ENCODE results near the gene LCAT.
A peak's percentile ranks its signal among the peaks of the same experiment; 100 is the strongest.

LCAT gene

GRCh38 chr16:67924140-67924906, 19.6 kb downstream of the LCAT start:
- no peak for DNase-seq (ENCODE audit: low read depth in 1 of 2, low spot score in 1 of 2)
- Histone ChIP-seq H3K27ac (replicated peaks) (no peak overlapping the region), H3K27me3 (ENCODE audit: insufficient read depth, poor library complexity, severe bottlenecking) (no peaks in the 10 kb centered on the region), H3K4me3 (replicated peaks; ENCODE audit: insufficient read depth, low read length) (no peak overlapping the region)
- TF ChIP-seq POLR2AphosphoS5 (IDR thresholded peaks at IDR 0.05; ENCODE audit: low read depth) (no peak), CTCF (IDR thresholded peaks at IDR 0.05; ENCODE audit: insufficient read depth, low read length) (no peak), GABPA (IDR thresholded peaks at IDR 0.05; ENCODE audit: low read depth) (no peak), SPI1 (IDR thresholded peaks at IDR 0.05; ENCODE audit: borderline replicate concordance, low read depth) (no peak)
- TF ChIP-seq, protein P1, sequence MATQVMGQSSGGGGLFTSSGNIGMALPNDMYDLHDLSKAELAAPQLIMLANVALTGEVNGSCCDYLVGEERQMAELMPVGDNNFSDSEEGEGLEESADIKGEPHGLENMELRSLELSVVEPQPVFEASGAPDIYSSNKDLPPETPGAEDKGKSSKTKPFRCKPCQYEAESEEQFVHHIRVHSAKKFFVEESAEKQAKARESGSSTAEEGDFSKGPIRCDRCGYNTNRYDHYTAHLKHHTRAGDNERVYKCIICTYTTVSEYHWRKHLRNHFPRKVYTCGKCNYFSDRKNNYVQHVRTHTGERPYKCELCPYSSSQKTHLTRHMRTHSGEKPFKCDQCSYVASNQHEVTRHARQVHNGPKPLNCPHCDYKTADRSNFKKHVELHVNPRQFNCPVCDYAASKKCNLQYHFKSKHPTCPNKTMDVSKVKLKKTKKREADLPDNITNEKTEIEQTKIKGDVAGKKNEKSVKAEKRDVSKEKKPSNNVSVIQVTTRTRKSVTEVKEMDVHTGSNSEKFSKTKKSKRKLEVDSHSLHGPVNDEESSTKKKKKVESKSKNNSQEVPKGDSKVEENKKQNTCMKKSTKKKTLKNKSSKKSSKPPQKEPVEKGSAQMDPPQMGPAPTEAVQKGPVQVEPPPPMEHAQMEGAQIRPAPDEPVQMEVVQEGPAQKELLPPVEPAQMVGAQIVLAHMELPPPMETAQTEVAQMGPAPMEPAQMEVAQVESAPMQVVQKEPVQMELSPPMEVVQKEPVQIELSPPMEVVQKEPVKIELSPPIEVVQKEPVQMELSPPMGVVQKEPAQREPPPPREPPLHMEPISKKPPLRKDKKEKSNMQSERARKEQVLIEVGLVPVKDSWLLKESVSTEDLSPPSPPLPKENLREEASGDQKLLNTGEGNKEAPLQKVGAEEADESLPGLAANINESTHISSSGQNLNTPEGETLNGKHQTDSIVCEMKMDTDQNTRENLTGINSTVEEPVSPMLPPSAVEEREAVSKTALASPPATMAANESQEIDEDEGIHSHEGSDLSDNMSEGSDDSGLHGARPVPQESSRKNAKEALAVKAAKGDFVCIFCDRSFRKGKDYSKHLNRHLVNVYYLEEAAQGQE (IDR thresholded peaks at IDR 0.05; ENCODE audit: insufficient replicate concordance, low read depth), result no peak

GRCh38 chr16:67923414-67924116, 20.4 kb downstream of the LCAT start:
- no peaks in the 10 kb centered on the region for H3K27me3 ChIP-seq (ENCODE audit: insufficient read depth, poor library complexity, severe bottlenecking)
- no peak overlapping the region for H3K4me3 ChIP-seq (replicated peaks; ENCODE audit: insufficient read depth, low read length)
- no peak overlapping the region for H3K27ac ChIP-seq (replicated peaks)
- TF ChIP-seq GABPA (IDR thresholded peaks at IDR 0.05; ENCODE audit: low read depth) (no peak), SPI1 (IDR thresholded peaks at IDR 0.05; ENCODE audit: borderline replicate concordance, low read depth) (no peak), POLR2AphosphoS5 (IDR thresholded peaks at IDR 0.05; ENCODE audit: low read depth) (no peak), CTCF (IDR thresholded peaks at IDR 0.05; ENCODE audit: insufficient read depth, low read length) (no peak)
- TF ChIP-seq, protein P1 (IDR thresholded peaks at IDR 0.05; ENCODE audit: insufficient replicate concordance, low read depth), result no peak
- no peak for DNase-seq (ENCODE audit: low read depth in 1 of 2, low spot score in 1 of 2)

- H3K4me3 ChIP-seq (replicated peaks; ENCODE audit: insufficient read depth, low read length), result no peak overlapping the region
- no peak overlapping the region for H3K27ac ChIP-seq (replicated peaks)
- TF ChIP-seq POLR2AphosphoS5 (IDR thresholded peaks at IDR 0.05; ENCODE audit: low read depth) (no peak), SPI1 (IDR thresholded peaks at IDR 0.05; ENCODE audit: borderline replicate concordance, low read depth) (peak; percentile 32; the same call in 1 of the 2 replicates), GABPA (IDR thresholded peaks at IDR 0.05; ENCODE audit: low read depth) (no peak), CTCF (IDR thresholded peaks at IDR 0.05; ENCODE audit: insufficient read depth, low read length) (no peak)
- TF ChIP-seq, protein P1 (IDR thresholded peaks at IDR 0.05; ENCODE audit: insufficient replicate concordance, low read depth), result no peak
- DNase-seq (ENCODE audit: low read depth in 1 of 2, low spot score in 1 of 2), result peak in 1 of 2 experiments; percentile 70
- H3K27me3 ChIP-seq (ENCODE audit: insufficient read depth, poor library complexity, severe bottlenecking), result no peaks in the 10 kb centered on the region
Measured at GRCh38 chr16:67922740-67923139, 21.2 kb downstream of the LCAT start.
